ENCODE measurements around the gene C2CD4A.

The C2CD4A gene, protein sequence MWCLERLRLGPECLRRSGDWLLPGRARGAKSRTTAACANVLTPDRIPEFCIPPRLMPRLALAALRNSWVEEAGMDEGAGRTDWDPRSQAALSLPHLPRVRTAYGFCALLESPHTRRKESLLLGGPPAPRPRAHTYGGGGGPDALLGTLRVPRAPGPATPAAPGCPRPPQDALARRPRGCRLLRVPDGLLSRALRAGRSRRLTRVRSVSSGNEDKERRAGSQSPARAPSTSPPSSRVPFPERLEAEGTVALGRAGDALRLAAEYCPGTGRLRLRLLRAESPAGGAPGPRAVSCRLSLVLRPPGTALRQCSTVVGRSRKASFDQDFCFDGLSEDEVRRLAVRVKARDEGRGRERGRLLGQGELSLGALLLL

GRCh38 chr15:62066663-62067447 lies at the start of gene C2CD4A:
TSS of gene C2CD4A (plus strand) at chr15:62066977. CDS start at chr15:62067614, 637 bp downstream.
- TF ChIP-seq CTCF (IDR thresholded peaks at IDR 0.05), result no peak
- DNase-seq, result peak; percentile 77
- H3K36me3 Mint-ChIP-seq (ENCODE audit: low read depth), result no peaks in the 10 kb centered on the region
- H3K9me3 Mint-ChIP-seq, result peaks cover 3% of the 10 kb centered on the region
- peaks cover 13% of the 10 kb centered on the region for H3K4me1 Mint-ChIP-seq
- peaks cover 91% of the 10 kb centered on the region for H3K27me3 Mint-ChIP-seq (ENCODE audit: low read depth, poor library complexity)
- no peak within 1 kb of the TSS for H3K27ac Mint-ChIP-seq
- peak within 1 kb of the TSS; percentile 85 for H3K4me3 Mint-ChIP-seq

DNA sequence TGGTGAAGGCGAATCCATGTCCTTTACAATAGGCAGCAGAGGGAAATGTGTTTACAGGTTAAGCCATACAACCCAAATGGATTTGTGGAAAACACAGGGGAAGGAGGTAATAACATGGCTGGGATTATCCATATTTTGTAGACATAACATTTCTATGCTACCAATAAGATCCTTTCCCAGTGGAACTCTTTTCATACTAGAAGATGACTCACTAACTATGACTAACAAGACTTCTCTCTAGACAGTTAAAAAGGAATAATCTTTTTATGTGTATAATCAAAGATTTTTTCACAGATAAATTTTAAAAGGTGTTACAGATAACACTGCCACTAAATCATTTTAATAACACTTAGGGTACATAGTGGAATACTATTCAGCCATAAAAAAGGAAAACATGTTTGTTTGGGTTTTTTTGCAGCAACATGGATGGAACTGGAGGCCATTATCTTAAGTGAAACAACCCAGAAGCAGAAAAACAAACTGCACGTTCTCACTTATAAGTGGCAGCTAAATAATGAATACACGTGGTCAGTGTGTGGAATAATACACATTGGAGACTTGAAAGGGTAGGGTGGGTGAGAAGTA lies 46.1 kb upstream of the C2CD4A start:
- no peak overlapping the region for H3K27ac Mint-ChIP-seq
- DNase-seq, result no peak
- H3K4me3 Mint-ChIP-seq, result no peak overlapping the region
- H3K36me3 Mint-ChIP-seq (ENCODE audit: low read depth), result peaks cover 54% of the 10 kb centered on the region
- no peaks in the 10 kb centered on the region for H3K27me3 Mint-ChIP-seq (ENCODE audit: low read depth, poor library complexity)
- H3K4me1 Mint-ChIP-seq, result no peaks in the 10 kb centered on the region
- no peak for TF ChIP-seq CTCF (IDR thresholded peaks at IDR 0.05)
- peaks cover 24% of the 10 kb centered on the region for H3K9me3 Mint-ChIP-seq

DNA sequence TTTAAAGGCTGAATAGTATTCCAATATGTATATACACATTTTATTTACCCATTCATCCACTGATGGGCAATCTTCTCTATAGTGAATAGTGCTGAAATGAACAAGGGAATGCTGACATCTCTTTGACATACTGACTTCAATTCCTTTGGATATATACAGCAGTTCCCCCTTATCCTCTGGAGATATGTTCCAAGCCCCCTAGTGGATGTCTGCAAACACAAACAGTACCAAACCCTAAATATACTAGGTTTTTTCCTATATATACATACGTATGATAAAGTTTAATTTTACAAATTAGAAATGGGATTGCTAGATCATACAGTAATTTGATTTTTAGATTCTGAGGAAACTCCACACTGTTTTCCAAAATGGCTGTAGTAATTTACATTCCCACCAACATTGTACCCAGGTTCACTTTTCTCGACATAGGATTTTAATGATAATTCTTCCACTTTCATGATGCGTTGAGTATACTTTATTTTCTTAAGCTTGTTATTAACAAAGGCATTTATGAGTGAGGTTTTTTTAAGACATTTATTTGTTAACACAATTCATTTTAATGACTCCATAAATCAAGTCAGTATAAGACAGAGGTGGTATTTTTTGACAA lies 44.7 kb upstream of the C2CD4A start:
- TF ChIP-seq CTCF (IDR thresholded peaks at IDR 0.05), result peak; percentile 41
- Mint-ChIP-seq H3K9me3 (peaks cover 20% of the 10 kb centered on the region), H3K4me3 (no peak overlapping the region), H3K27ac (no peak overlapping the region), H3K36me3 (ENCODE audit: low read depth) (peaks cover 44% of the 10 kb centered on the region), H3K4me1 (no peaks in the 10 kb centered on the region), H3K27me3 (ENCODE audit: low read depth, poor library complexity) (no peaks in the 10 kb centered on the region)
- DNase-seq, result no peak

GRCh38 chr15:62026487-62027262 lies 40.1 kb upstream of the C2CD4A start:
- DNase-seq, result no peak

More at GRCh38 chr15:62026487-62027262, 40.1 kb upstream of the C2CD4A start:
- Mint-ChIP-seq H3K36me3 (ENCODE audit: low read depth) (peaks cover 14% of the 10 kb centered on the region), H3K27ac (no peak overlapping the region), H3K4me1 (no peaks in the 10 kb centered on the region), H3K4me3 (no peak overlapping the region), H3K27me3 (ENCODE audit: low read depth, poor library complexity) (no peaks in the 10 kb centered on the region), H3K9me3 (no peaks in the 10 kb centered on the region)
- TF ChIP-seq CTCF (IDR thresholded peaks at IDR 0.05), result no peak
